ENCODE data around the gene TYR.
"Not testable (repeated sequence)": the region's sequence is repeated elsewhere in the genome, so short reads cannot be mapped to it uniquely, and the experiment has no call there.

The TYR gene

GRCh38 chr11:89272540-89273088 is 94.9 kb downstream of the TYR start:
- not testable (repeated sequence) for DNase-seq (ENCODE audit: low read depth)

GRCh38 chr11:89273220-89273619 is 95.5 kb downstream of the TYR start:
- DNase-seq (ENCODE audit: low read depth): not testable (repeated sequence)

DNA sequence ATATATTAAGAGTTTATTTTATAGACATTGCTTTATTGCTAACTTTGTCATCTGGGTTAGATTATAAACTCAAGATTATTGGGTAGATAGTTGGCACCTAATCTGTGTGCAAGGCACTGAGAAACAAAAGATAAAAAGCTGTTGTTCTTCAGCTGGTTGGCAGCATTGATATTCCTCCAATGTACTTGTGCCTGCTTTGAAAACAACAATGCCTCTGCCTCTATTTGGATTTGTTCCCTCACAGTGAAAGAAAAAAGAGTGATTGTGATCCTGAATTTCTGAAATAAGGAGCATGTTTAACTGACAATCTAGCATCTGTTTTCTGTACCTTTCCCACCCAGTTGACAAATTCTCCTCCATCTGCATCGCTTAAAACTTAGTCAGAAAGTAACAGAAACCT is 98.3 kb downstream of the TYR start:
- DNase-seq (ENCODE audit: low read depth): no peak

DNA sequence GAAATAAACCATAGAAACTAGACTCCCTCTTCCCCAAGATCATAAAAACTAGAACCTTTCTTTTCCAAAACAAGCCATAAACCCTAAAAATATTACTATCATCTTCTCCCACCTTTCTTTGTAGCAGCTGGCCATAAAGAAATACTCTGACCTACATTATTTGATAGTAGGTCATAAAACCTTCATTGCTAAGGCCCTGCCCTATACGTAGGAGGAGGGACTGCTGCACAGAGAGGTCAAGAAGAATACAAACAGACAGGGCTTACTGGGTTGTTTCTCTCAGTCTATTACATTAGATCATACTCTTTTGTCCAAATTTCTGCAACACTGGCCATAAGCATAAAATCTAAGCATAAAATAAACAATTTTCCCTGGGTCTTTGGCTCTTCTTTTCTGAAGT is 101.5 kb downstream of the TYR start:
- no peak for DNase-seq (ENCODE audit: low read depth)

GRCh38 chr11:89281032-89281677 is 103.5 kb downstream of the TYR start:
- DNase-seq (ENCODE audit: low read depth): not testable (repeated sequence)

DNA sequence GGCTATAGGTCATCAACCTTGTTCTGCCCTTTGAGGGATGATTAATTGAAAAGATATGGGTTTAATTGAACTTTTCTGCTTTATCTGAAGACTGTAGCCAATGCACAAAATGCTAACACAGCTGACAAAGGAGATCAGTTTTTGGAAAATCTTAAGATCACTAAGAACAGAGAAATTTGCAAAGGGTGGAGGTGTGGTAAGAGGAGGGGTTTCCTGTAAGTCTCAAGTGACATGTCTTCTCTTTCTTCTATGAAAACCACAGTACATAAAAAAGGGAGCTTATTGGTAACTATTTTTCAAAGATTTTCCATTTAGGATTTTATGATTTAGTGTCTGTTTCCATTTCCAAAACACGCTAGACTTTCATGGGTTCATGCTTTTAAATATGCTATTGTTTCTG is 108.9 kb downstream of the TYR start:
- not testable (repeated sequence) for DNase-seq (ENCODE audit: low read depth)

DNA sequence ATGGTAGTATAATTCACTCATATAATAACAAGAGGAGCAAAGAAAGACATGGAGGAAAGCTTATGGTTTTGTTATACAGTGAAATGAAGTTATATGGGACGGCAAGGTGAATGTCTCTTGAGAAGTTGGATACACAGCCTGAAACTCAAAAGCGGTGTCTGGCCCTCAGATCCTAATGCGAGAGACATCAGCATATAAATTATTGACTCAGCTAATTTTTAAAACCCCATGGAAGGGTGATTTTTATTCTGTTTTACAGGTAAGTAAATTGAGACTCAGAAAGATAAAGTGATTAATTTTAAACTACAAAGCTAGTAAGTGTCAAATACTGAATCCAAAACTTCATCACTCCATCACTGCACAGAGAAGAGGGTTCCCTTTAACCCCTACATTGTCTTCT is 110.3 kb downstream of the TYR start:
- DNase-seq (ENCODE audit: low read depth): not testable (repeated sequence)

- peak; percentile 2 for DNase-seq (ENCODE audit: low read depth)
Observed at GRCh38 chr11:89293965-89294679, 116.4 kb downstream of the TYR start.

GRCh38 chr11:89295023-89295422 is 117.3 kb downstream of the TYR start:
- not testable (repeated sequence) for DNase-seq (ENCODE audit: low read depth)

DNA sequence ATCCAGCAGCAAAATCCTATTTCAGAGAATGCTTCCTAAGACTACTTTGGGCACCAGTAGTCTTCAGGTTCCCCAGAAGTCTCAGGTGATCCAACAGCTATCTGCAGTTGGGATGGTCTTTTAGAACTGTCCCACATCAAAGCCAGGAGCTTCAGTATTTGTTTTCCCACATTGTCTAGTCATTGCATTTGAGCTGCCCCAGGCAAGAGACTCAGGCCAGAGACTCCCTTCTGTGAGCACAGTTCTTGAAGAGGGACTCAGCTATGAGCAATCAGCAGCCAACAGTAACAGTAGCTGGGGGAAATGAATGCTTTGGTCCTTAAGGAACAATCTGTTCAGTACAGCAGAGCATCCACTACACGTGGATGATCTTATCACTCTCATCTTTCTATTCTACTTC is 125.4 kb downstream of the TYR start:
- not testable (repeated sequence) for DNase-seq (ENCODE audit: low read depth)

DNA sequence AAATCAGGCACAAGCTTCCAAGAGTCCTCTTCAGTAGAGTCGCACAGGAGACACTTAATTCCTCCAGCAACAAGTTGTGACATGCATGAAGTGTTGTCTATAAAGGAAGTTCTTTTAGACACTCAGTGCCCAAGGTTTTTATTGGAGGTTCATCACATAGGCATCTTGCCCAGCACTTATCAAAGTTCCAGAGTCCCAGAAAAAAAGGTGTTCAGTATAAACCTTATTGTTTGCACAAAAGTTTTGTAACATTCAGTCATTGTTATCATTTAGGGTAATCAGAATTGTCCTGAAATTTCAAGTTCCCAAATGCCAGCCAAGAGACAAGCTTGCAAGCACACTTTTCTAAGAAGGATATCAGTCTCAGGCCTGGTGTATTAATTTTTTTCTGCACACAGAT is 130.6 kb downstream of the TYR start:
- not testable (repeated sequence) for DNase-seq (ENCODE audit: low read depth)

GRCh38 chr11:89309321-89309985 is 131.8 kb downstream of the TYR start:
- not testable (repeated sequence) for DNase-seq (ENCODE audit: low read depth)

GRCh38 chr11:89310607-89311006 is 132.9 kb downstream of the TYR start:
- DNase-seq (ENCODE audit: low read depth): not testable (repeated sequence)

- DNase-seq (ENCODE audit: low read depth): no peak
Observed at GRCh38 chr11:89321401-89321800, 143.7 kb downstream of the TYR start.

DNA sequence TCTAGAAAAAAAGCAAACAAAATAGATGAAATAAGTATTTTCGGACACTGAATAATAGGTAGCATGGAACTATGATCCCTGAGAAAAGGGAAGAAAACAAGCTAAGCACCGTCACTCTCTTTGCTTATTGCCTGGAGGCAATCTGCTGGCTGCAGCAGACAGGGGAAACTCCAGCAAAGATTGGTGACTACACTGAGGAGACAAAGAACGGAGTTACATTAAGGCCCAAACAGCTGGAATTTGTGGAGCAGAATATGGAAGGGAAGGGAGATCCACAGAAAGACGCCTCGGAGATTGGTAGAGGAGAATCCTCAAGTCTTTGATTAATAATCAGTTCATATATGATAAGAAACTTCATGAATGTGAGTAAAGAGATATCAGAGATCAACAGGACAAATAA is 150.2 kb downstream of the TYR start:
- DNase-seq (ENCODE audit: low read depth): no peak

GRCh38 chr11:89331940-89332339 is 154.3 kb downstream of the TYR start:
- not testable (repeated sequence) for DNase-seq (ENCODE audit: low read depth)

DNA sequence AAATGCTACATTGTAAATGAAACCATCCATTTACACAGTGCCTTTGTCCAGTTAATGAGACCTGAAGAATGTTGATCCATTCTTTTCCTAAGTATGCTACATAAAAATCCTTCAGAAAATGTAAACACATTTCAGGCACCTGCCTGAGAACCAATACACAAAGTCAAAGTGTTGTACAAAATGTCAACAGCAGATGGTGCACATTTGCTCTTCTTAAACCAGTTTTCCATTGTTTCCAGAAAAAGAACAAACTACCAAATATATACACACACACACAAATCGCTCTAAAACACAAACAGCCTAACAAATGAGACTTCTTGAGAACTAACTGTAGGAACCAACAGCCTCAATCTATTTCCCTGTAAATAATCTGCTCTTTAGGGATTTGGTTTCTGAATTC is 156.0 kb downstream of the TYR start:
- not testable (repeated sequence) for DNase-seq (ENCODE audit: low read depth)

DNA sequence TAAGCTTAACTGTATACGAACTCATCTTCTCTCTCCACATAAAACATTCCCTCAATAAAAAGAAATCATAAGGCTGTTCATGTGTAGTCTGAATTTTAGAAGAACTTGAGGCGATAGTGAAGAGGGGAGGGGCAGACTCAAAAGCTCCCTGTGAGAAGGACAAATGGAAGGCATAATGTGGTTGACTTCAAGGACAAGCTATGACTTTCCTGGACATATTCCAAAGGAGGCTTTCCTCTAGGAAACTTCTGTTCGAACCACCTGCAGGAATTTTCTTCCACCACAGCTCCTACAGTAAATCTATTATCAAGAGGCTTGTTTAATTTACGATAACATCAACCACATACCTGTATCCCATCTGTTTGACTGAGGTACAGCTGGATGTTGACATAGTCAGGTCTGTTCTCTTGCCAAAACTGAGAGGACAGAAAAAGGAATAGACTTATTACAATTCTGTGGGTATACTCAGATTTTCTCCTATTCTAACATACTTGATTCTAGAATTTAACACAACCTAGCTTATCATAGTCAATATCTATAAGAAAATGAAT is 159.5 kb downstream of the TYR start:
- not testable (repeated sequence) for DNase-seq (ENCODE audit: low read depth)

GRCh38 chr11:89338073-89338472 is 160.4 kb downstream of the TYR start:
- not testable (repeated sequence) for DNase-seq (ENCODE audit: low read depth)

DNA sequence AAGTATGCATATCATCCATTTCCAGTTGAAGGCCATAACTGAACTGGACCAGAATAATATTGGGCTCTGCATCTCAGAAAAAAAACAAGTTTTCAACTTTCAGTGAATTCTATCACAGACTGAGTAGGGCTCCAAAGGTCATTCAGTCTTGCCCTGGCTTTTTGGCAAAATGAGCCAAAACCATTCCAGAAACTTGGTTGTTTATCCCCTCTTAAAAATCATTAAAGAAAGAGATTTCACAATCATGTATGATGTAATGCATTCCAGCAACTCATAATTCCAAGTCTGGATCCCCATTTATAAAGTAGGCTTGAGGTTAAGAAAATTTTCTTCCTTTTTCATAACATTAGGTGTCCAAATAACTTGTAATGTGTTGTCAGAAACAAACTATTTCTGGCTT is 162.8 kb downstream of the TYR start:
- DNase-seq (ENCODE audit: low read depth): not testable (repeated sequence)

- not testable (repeated sequence) for DNase-seq (ENCODE audit: low read depth)
Observed at GRCh38 chr11:89342880-89343572, 165.4 kb downstream of the TYR start.
